ENCODE data around the gene ME3.

GRCh38 chr11:86558841-86559240, 113.6 kb downstream of the ME3 start:
- TF ChIP-seq, protein P1, sequence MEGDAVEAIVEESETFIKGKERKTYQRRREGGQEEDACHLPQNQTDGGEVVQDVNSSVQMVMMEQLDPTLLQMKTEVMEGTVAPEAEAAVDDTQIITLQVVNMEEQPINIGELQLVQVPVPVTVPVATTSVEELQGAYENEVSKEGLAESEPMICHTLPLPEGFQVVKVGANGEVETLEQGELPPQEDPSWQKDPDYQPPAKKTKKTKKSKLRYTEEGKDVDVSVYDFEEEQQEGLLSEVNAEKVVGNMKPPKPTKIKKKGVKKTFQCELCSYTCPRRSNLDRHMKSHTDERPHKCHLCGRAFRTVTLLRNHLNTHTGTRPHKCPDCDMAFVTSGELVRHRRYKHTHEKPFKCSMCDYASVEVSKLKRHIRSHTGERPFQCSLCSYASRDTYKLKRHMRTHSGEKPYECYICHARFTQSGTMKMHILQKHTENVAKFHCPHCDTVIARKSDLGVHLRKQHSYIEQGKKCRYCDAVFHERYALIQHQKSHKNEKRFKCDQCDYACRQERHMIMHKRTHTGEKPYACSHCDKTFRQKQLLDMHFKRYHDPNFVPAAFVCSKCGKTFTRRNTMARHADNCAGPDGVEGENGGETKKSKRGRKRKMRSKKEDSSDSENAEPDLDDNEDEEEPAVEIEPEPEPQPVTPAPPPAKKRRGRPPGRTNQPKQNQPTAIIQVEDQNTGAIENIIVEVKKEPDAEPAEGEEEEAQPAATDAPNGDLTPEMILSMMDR (IDR thresholded peaks at IDR 0.05) = no peak
- TF ChIP-seq POLR2A (IDR thresholded peaks at IDR 0.05) = no peak
